Dermis blood vessel endothelial cell (primary cell): ENCODE data around the gene GK2. TPM values are rescaled to one million over a fixed set of nuclear protein-coding genes. Genes with fewer than 3 reads are reported as not detected.

Source experiments
- DNase-seq: peaks from one replicate; pipeline ENCODE4 v3.0.0; 2010
- total RNA-seq: library from RNA; depleted of rRNA; stranded (reverse); fragments of >200 nt; gene quantifications from 2 replicates; pipeline ENCODE4 v1.2.3, GENCODE V29; 2014

Gene GK2
- total RNA-seq = not detected in 2 replicates

DNA sequence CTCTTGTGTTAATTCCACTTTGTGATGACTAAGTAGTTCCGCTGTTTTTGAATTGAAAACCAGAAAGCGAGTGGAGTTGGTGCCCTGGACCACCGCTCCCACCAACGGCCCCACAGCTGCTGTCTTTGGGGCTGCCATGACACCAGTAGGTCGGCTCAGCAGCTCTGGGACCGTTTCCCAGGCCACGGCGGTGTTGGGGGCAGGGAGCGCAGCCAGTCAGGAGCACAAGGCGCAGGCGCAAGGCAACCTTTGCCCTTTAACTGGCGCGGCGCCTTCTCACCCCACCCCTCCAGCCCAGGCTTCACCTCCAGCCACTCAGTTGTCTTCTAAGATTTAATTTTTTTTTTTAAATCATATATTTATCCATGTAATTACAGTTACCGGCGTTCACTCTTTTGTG, at the start of gene GK2:
GK2 (minus strand) TSS at position 166 of the 400 bp plus-strand sequence; CDS start at position 138, 28 bp downstream.
- DNase-seq = no peak

DNA sequence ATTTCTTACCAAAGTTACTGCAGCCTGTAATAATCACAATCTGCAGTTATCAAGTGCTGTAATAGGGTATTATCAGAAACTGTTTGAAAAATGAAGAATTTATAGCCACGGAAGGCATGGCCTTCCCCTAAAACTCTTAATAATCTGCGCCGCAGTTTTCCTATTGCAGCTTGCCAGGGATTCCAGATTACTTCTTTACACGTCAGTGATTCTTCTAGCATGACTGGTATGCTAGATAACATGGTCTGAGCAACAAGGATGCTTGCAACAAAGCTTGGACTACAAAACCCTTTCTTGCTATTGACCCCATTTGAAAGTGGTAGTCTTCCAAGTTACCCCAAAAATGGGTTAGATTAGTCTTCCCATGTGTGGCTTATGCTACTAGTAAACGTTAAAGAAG, 47.2 kb upstream of the GK2 start:
- DNase-seq = no peak

DNA sequence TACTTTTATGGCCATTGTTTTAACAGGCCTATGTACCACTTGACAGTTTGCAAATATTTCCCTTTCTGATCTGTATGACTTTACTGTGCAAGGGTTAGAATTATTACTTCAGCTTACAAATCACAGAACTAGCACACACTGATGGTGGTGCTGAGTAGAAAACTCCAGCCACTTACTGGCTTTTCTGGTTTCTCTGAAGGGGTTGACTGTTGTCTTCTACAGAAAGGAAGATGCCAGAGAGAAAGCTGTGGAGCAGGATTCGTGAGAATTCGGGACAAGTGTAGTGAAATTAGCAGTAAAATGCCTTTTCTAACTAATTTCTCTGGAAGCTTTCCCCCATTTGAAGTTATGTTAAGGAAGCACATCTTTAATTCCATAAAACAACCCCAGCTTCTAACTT, 46.6 kb upstream of the GK2 start:
- no peak for DNase-seq

DNA sequence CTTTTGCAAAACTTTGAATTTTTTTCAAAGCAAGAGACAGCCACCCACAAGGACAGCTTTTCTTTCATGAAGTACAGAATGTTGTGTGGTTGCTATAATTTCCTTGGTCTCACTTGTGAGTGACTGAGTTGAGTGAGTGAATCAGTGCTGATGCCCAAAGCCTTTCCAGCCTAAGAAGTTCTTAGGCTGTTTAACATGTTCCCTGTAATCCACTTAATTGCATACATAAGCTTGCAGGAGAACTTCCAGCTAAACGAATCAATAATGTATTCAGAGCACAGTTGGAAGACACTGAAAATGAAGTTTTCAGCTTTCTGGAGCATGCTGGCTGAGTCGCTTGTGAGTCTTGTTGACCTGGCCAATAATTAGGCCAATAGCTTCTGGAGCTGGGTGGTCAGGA, 42.0 kb upstream of the GK2 start:
- DNase-seq = no peak

DNA sequence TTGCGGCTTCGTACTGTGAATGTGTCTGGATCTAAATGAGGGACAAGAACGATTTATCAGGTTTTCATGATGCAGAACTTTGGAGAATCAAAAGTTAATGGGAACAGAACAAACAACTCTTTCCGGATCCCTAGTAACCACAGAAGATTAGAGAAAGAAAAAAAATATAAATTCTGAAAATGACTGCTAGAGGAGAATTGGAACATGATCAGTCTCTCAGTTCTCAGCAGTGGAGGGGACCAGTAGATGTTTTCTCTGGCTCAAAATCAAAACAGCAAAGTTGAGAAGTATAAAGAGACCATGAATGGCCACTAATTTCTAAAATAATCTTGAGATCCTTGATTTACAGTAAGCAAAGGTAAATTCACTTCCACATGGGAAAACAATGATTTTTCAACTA, 38.1 kb upstream of the GK2 start:
- no peak for DNase-seq

DNA sequence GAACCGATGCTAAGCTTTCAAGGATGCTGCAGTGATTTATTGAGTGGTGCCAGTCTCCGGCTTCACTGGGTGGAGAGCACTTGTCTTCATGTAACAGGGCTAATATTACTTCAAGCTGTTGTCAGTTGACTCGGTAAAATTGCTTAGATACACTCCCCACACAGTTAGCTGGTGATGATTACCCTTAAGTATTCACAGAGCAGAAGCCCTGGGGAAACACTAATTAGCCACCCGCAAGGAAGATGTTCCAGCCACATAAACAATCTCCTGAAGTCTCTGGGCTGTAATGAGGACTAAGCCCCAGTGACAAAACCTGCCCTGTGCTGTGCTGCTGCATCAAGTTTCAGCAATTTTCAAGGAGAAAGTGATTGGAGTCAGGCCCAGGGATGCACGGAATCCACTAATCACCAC, 37.3 kb upstream of the GK2 start:
- no peak for DNase-seq

DNA sequence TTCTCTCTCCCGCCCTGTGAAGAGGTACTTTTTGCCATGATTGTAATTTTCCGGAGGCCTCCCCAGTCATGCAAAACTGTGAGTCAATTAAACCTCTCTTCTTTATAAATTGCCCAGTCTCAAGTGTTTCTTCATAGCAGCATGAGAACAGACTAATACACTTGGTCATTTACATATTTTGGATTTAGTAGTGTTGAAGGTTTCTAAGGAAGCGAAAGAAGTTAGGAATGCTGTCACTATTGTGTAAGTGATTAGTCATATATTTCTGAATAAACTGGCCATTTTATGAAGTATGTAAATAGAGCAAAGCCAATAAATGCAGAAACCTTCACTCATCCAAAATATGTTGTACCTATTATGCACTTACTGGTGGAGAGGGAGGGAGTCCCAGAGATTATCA, 34.4 kb upstream of the GK2 start:
- no peak for DNase-seq

DNA sequence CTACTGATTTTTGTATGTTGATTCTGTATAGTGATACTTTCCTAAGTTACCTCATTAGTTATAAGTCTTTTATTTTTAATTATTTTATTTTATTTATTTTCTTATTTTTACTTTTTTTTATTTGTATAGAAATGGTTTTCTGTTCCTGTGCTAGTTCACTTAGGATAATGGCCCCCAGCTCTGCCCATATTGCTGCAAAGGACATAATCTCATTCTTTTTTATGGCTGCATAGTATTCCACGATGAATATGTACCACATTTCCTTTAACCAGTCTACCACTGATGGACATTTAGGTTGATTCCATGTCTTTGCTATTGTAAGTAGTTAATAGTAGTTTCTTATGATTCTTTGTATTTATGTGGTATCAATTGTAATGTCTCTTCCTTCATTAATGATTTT, 31.5 kb upstream of the GK2 start:
- DNase-seq = no peak

DNA sequence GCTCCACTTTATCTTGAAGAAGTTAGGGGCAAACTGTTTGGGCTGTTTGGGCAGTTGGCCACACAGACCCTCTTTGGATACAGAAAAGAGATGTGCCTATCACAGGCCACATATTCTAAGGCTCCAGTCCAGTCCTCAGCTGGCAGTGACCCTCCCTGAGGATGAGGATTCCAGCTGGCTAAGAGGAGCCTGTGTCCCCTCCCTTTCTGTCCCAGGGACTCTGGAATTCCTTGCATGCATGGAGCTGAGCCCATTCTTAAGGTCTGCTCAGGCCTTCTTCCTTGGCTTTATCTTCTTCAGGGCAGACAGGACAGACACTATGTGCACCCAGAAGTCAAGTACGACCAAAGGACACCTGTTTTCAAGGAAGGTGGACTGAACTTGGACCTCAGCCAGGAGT, 23.8 kb upstream of the GK2 start:
- DNase-seq = no peak

DNA sequence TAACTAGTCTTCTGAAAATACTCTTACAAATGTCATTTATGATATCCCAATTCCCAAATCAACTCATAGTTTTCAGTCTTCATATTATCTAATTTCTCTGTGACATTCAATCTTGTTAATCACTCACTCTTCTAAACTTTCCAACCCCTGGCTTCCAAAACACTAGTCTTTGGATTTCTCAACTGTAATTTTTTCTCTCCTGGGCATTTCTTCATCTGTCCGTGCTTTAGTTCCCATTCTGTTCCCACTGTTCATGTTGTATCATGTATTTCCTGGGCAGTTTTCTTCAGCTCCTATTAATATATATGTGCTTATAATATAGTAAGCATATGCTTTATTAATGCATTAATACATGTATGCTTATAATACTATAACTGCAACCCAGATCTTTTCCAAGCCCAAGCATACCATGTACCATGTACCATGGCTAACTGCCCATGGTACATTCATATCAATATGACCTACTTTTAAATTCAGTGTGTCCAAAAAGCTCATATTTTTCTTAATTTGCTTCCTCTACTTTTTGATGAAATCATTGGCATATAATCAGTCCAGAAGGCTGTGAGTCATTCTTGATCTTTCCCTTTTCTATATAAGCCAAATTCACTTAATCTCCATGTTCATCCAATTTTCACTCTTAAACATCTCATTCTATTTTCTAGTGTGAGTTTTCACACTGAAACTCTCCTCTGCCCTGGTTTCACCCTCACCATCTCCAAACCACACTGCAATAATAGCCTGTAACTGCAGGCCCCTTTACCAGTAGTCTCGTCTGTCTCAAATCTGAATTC, 21.3 kb upstream of the GK2 start:
- no peak for DNase-seq

DNA sequence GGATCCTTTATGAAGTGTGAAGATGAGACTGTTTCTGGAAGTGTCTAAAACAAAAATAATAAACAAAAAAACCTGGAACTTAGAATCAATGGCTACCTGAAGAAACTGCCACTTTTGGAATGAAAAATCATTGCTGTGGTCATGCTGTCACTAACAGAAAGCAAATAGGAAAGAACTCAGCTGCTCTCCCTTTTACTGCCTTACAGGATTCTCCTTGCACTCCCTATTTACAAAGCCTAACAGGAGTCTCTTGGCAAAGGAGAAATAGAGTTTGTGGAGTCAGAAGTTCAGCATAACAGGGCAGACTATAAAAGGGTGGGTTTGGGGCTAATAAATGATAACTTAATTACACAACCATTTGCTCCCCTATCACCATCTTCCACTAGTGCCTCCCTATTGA, 19.0 kb upstream of the GK2 start:
- DNase-seq = no peak

DNA sequence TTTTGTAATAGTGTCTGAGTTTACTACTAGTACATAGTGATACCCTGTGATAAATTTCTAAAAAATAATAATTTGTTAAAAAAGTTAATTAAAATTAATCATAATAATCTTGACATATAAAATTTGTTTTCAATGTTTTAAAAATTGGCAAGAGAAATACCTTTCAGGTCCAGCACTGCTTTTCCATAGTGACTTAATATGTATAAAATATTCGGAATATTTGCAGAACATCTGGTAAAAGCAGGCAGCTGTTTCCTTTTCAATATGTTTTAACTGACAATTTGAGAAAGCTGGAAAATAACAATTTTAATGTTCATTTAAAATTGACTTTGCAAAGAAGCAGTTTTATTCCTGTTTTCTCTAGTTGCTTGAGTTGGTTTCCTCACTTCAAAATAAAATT, 17.6 kb upstream of the GK2 start:
- no peak for DNase-seq

DNA sequence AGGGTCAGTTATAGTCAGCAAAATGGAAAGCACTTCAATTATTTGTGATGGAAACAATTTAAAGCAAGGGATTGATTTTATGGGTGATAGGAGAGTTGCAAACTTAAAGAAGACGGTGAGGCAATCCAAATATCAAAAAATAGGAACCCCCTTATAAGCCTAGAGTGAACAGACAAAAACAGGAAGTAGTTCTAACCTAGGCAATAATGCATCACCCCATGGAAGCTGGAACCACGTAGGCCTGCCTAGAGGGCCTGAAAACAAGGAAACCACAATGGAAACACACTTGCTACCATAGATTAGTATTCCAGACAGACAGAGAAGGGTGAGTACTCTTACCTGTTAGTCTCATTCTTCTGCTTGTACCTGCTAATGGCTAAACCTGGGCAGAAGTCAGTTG, 13.5 kb upstream of the GK2 start:
- DNase-seq = no peak

DNA sequence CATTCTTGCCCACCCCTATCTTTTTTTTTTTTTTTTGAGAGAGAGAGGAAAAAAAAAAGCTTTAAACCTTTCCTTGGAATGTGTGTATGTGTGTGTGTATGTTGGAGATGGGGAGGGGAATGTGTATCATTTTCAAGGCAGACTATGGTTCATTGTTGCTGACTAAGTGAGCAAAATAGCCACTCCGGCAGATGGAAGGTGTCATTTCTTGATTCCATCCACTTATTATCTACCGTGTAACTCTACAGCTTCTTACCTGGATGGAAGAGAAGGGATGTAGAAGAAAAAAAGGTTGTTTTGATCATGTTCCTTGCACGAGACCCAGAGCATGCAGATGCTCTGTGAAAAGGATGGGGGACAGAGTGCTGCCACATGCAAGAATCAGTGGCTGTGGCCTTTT, 5.9 kb upstream of the GK2 start:
- DNase-seq = no peak

DNA sequence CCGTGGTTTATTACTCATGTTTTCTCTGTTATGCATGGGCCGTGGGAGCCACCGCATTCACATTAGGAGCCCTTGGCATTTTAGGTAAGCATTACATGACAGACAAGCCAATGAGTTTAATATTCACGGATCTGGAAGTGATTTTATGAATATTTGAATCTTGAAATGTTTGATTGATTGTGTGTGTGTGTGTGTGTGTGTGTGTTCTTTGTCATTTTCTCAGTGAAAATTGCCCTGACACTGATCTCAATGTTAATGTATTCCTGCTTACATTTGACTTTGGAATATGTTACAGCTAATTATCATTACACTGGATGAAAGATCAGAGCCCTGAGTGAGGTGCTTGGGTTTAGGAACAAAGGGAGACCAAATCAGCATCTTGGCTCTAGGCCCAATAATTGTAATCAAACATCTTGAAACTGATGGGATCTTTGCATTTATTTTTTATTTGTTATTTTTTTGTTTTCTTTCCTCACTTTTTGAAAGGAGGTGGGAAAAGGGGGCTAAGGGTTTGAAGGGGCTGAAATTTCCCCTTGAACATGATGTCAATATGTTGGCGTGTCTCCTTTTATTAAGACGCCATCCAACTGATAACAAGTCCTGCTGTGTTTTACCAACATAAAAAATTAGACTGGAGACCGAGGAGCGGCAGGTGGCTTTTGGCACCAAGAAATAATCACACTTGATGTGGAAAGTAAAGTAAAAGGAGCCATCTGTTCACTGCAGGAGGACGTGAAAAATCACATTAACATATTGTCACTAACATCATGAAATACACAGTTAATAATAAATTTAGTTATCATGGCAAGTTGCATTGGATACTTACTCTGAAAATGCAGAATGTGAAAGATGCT, 5.2 kb upstream of the GK2 start:
- no peak for DNase-seq

DNA sequence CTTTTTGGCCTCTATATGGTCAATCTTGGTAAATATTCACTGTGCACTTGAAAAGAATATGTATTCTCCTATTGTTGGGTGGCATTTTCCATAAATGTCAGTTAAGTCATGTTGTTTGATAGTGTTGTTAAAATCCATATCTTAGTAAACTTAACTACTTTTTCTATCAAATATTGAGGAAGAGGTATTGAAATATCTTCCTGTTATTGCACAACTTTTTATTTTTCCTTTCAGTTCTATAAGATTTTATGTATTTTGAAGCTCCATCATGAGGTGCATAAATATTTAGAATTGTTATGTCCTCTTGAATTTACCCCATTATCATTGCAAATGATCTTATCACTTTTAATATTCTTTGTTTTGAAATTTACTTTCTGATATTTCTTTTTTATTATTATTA, 3.4 kb downstream of the GK2 start:
- no peak for DNase-seq

DNA sequence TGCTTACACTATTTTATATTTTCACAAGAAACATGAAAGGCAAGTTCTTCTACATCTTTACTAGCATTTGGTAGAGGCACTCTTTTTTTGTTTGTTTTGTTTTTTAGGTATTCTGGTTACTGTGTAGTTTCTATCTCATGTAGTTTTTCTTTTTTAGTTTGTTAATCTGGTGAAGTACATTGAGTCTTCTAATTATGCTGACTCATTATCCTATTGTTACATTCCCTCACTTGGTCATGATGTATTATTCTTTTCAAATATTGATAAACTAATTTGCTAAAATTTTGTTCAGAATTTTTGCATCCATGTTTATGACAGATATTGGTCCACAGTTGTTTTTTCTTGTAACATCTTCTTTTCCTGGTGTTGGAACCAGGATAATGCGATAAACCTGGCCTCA, 4.7 kb downstream of the GK2 start:
- no peak for DNase-seq

DNA sequence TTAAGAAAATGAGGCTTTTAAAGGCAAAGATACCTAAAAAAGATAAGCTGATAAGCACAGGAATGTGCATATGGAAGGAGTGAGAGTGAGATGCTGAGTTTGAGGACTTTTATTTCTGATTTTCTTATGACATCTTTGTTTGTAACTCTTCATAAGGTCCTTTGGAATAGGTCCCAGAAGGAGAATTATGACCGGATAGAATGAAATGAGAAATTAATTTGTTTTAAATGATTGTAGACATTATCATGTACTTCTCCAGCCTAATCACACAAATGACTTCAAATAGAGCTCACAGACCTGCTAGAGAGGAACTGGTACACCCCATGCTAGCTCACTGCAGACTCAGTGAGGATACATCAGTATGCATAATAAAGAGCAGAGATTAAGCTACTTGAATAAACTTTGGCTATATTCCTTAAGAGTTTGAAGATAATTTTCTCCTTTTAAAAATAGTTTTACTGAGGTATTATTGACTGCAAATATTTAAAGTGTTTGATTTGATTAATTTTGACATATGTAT, 5.6 kb downstream of the GK2 start:
- DNase-seq = no peak

DNA sequence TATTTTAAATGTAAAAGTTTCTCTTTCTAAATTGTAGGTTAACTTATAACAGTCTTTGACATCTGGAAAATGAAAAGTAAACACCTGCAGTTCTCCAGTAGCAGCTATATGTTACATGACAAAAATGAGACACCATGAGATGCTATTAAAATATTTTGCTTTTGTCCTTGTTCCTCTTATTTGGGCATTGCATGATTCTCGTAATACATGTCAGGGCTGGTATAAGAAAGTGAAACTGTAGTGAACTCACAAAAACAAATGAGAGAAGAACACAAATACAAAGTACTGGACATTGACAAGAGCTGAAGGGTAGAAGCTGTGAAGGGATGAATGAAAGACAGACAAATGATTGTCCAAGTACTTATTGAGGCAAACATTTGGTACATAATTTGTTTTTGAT, 9.0 kb downstream of the GK2 start:
- DNase-seq = no peak

DNA sequence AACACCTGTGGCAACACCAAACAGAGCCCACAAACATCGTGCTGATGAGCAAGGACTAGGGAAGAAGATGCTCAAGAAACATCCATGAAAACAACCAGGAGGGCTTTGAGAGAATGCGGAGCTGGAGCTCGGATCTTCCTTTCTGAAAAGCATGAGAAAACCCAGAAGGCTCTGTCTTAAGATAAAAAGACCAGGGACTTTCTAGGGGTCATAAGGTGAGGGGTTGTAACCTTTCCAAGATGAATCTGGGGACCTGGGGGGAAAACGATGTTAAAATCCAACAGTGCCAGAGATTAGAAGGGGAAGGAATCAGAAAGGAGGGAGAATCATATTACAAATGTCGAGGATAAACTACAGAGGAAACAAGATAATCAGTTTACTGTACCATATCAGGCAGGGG, 10.1 kb downstream of the GK2 start:
- DNase-seq = no peak

DNA sequence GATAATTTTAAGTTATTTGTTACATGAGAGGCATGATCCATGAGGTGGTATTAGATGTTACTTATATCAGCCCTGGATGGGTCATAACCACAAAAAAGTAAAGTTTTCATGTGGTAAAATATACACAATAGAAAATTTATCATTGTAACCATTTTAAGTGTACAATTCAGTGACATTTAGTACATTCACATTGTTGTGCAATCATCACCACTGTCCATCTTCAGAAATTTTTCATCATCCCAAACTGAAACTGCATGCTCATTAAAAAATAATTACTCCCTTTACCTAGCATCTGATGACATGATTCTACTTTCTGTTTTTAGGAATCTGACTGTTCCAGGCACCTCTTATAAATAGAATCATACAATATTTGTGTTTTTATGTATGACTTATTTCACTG, 11.2 kb downstream of the GK2 start:
- no peak for DNase-seq

DNA sequence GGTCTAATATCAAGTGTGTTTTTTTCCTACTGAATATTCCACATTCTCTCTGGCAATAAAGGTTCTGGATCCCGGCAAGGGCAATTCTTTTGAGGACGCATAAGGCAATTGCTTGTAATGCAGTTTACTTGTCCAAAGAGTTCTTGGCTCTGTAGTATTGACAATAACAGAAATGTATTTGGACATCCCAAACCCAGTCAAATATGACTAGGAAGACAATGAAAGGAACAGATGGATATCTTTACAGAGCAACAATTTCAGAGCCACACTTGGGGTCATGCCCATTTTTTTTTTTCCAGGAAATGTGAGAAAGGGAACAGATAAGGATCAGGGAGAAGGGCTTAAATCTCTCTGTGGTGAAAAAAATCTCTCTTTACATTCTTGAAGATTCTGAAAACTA, 12.2 kb downstream of the GK2 start:
- DNase-seq = no peak

DNA sequence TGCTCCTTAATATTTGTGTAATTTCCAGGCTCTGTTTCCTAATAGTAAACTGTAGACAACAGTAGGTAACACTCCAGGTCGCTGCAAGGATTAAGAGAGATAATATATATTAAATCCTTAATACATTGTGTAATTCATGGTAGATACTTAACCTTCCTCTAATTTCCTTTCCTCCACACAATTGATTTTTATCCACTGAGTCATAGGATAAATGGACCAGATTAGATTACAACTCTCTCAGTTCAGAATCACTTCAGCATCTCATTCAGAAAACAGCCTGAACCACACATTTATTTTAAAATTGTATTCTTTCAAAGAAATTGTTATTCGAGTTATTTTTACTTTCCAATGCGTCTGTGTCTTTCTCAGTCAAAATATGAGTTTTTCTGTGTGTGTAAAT, 17.1 kb downstream of the GK2 start:
- DNase-seq = no peak

DNA sequence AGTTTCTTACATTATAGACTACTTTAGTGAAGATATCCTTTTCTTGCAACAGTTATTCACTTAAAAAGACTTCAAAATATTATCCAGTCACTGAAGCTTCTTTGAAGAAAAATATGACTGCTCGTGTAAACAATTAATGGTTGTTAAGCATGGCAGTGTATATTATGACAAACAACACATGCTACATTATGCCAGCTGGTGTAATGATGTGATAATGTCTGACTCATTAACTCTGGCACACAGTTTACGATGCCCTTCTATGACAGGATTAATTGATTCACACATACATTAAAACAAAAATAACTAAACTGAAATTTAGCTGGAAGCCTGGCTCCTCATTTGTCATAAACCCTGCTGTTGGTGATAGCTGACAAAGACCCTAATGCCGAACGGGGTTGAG, 22.4 kb downstream of the GK2 start:
- DNase-seq = no peak
